ENCODE measurements around the gene VAV2.

The VAV2 gene

DNA sequence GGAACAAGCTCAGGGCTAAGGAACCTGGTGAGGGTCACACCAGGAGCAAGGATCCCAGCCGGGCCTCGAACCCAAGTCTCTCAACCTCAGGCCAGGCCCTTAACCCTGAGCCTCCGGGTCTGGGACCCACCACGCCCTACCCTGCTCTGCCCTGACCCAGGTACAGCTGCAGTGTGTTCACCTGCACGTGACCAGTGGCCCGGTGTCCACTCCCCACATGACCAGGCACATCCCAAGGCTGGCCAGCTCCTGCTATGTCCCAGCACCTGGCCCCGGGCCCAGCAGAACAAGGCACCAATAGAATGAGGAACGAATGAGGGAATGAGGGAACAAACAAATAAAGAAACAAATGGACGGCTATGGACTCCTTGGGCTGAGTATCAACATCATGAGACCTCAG, 142.0 kb downstream of the VAV2 start:
- Mint-ChIP-seq H3K4me3 (no peak overlapping the region), H3K36me3 (ENCODE audit: low read depth) (no peaks in the 10 kb centered on the region), H3K4me1 (peaks cover 37% of the 10 kb centered on the region), H3K9me3 (no peaks in the 10 kb centered on the region), H3K27ac (no peak overlapping the region), H3K27me3 (ENCODE audit: low read depth, poor library complexity) (no peaks in the 10 kb centered on the region)
- TF ChIP-seq, protein P1, sequence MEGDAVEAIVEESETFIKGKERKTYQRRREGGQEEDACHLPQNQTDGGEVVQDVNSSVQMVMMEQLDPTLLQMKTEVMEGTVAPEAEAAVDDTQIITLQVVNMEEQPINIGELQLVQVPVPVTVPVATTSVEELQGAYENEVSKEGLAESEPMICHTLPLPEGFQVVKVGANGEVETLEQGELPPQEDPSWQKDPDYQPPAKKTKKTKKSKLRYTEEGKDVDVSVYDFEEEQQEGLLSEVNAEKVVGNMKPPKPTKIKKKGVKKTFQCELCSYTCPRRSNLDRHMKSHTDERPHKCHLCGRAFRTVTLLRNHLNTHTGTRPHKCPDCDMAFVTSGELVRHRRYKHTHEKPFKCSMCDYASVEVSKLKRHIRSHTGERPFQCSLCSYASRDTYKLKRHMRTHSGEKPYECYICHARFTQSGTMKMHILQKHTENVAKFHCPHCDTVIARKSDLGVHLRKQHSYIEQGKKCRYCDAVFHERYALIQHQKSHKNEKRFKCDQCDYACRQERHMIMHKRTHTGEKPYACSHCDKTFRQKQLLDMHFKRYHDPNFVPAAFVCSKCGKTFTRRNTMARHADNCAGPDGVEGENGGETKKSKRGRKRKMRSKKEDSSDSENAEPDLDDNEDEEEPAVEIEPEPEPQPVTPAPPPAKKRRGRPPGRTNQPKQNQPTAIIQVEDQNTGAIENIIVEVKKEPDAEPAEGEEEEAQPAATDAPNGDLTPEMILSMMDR (IDR thresholded peaks at IDR 0.05) = no peak
- no peak for DNase-seq

DNA sequence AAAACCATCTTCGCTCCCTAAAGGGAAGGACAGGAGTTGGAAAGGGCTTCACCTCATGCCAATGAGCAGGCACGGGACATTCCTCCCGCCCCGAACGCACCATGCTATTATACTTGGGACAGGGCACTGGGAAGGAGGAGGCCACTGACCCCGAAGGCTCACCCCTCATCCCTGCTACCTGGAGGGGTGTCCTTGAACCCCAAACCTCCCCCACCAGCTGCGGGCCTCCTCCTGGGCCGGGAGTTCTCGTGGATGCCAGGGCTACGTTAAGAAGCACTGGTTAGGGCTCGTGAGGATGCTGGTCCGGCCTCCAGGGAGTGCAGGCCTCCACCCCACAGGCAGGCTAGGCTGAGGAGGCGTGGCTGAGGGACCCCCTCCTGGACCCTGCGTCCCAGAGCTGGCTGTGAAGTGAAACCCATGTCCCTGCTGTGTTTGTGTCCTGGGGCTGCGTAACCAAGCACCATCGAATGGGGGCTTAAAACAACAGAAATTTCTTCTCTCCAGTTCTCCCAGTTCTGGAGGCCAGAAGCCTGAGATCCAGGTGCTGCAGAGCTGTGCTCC, 142.9 kb downstream of the VAV2 start:
- H3K27me3 Mint-ChIP-seq (ENCODE audit: low read depth, poor library complexity) = no peaks in the 10 kb centered on the region
- H3K9me3 Mint-ChIP-seq = no peaks in the 10 kb centered on the region
- H3K27ac Mint-ChIP-seq = peak overlapping the region; percentile 9
- no peak overlapping the region for H3K4me3 Mint-ChIP-seq
- H3K36me3 Mint-ChIP-seq (ENCODE audit: low read depth) = no peaks in the 10 kb centered on the region
- H3K4me1 Mint-ChIP-seq = peaks cover 36% of the 10 kb centered on the region
- TF ChIP-seq, protein P1 (IDR thresholded peaks at IDR 0.05) = no peak
- no peak for DNase-seq

DNA sequence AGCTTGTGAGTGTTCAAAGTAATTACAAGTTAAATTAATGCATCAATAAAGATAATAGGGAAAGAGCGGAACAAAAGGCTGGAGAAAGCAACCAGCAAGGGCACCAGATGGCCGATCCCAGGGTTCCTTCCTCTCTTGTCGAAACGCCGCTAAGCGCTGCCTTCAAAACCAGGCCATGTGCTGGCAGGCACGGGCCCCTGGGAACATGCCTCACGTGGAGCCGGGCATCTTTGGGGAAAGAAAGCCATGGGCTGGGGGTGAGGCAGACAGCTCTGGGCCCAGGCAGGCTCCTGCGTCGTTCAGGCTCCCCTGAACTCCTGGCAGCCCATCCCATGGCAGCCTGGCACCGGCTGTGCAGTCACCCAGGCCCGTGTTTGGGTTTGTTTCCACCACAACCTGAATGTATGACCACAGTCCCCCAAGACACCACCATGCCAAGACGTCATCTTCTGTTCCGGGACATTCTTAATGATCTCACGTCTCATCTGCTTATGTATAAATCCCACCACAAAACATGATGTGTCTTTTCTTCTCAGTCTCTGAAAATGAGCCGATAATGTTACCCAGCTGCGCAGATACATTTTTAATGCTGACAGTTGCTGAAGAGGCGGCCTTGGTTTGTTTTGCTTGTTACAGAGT, 143.5 kb downstream of the VAV2 start:
- no peak overlapping the region for H3K27ac Mint-ChIP-seq
- no peak overlapping the region for H3K4me3 Mint-ChIP-seq
- no peaks in the 10 kb centered on the region for H3K27me3 Mint-ChIP-seq (ENCODE audit: low read depth, poor library complexity)
- peaks cover 34% of the 10 kb centered on the region for H3K4me1 Mint-ChIP-seq
- H3K9me3 Mint-ChIP-seq = no peaks in the 10 kb centered on the region
- DNase-seq = no peak
- TF ChIP-seq, protein P1 (IDR thresholded peaks at IDR 0.05) = no peak
- H3K36me3 Mint-ChIP-seq (ENCODE audit: low read depth) = no peaks in the 10 kb centered on the region

DNA sequence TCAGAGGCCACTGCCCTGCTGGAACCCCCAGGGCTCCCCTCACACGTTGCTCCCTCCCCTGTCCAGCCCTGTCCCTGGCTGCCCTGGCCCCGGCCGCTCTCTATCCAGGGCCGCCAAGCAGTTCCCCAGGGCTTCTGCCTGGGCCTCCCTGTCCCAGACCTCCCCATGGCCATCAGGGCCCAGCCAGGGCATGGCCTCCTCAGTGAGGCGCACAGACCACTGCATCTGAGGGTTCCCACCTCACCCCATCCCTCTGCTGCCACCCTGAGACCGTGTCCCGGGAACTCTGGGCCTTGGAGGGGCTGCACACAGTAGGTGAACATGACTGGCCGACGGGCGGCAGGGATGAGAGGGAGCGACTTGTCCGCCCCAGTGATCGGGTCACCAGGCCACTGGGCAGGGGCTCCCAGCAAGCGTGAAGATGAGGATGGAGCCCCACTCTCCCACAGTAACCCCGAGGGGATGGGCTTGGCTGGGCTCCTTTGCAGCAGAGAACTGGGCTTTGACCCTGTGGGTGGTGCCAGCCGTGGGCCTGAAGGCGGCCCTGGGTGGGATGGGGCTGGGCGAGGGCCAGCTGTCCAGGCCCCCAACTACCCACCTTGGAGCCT, 145.5 kb downstream of the VAV2 start:
- Mint-ChIP-seq H3K4me3 (no peak overlapping the region), H3K27me3 (ENCODE audit: low read depth, poor library complexity) (no peaks in the 10 kb centered on the region), H3K9me3 (no peaks in the 10 kb centered on the region), H3K4me1 (peaks cover 48% of the 10 kb centered on the region), H3K27ac (no peak overlapping the region), H3K36me3 (ENCODE audit: low read depth) (no peaks in the 10 kb centered on the region)
- no peak for DNase-seq
- TF ChIP-seq, protein P1 (IDR thresholded peaks at IDR 0.05) = no peak

DNA sequence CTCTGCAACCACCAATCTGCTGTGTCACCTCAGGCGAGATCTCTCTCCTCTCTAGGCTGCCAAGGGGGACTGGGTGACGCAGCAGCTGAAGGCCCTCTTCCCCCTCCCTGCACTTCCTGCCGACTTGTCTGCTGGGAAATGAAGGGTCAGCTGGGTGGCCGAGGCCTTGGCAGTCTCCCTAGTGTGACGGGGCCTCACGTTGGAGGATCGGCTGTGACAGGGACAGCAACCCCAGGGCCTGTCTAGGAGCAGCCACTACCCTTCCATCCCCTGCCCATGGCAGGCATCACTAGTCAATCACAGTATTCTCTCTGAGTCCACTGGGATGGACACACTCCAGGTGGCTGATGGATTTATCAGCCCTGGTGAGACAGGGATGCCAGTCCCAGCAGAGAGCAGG, 146.7 kb downstream of the VAV2 start:
- DNase-seq = no peak
- no peaks in the 10 kb centered on the region for H3K36me3 Mint-ChIP-seq (ENCODE audit: low read depth)
- H3K27me3 Mint-ChIP-seq (ENCODE audit: low read depth, poor library complexity) = no peaks in the 10 kb centered on the region
- H3K4me1 Mint-ChIP-seq = peaks cover 59% of the 10 kb centered on the region
- TF ChIP-seq, protein P1 (IDR thresholded peaks at IDR 0.05) = no peak
- no peak overlapping the region for H3K4me3 Mint-ChIP-seq
- H3K9me3 Mint-ChIP-seq = no peaks in the 10 kb centered on the region
- peak overlapping the region; percentile 42 for H3K27ac Mint-ChIP-seq
